Neural cell (in vitro differentiated cells): Measurements from ENCODE around the gene ZFX.

ENCODE experiments used
- EP300 ChIP-seq: fragments of 450-650 bp; conservative IDR thresholded peaks from 2 replicates; pipeline ENCODE4 v1.6.1; 2014; ENCODE audit warnings: antibody characterized with exemption, mild to moderate bottlenecking, moderate library complexity; ENCODE audit not compliant: poor library complexity, severe bottlenecking
- EZH2 ChIP-seq: fragments of 200-600, 300-800 bp; shearing (Covaris generic), sonication (generic); IDR thresholded peaks from 2 replicates; pipeline ENCODE4 v1.6.1; 2014; ENCODE audit warnings: antibody characterized with exemption, low read length, borderline replicate concordance, mild to moderate bottlenecking; ENCODE audit not compliant: insufficient read depth, poor library complexity, severe bottlenecking
- MXI1 ChIP-seq: fragments of 450-650 bp; conservative IDR thresholded peaks from 2 replicates; pipeline ENCODE4 v1.6.1; 2014; ENCODE audit warnings: antibody characterized with exemption, mild to moderate bottlenecking; ENCODE audit not compliant: poor library complexity, severe bottlenecking
- RAD21 ChIP-seq: fragments of 450-650 bp; conservative IDR thresholded peaks from 2 replicates; pipeline ENCODE4 v1.6.1; 2014; ENCODE audit warnings: antibody characterized with exemption, mild to moderate bottlenecking, moderate library complexity
- SMC3 ChIP-seq: fragments of 450-650 bp; conservative IDR thresholded peaks from 2 replicates; pipeline ENCODE4 v1.6.1; 2014; ENCODE audit warnings: antibody characterized with exemption, mild to moderate bottlenecking, moderate library complexity; ENCODE audit not compliant: poor library complexity
- TAF1 ChIP-seq: IDR thresholded peaks from 2 replicates; pipeline ENCODE4 v1.6.1; 2012; ENCODE audit warnings: low read depth
- TF ChIP-seq, protein P1 (sequence below): fragments of 450-650 bp; IDR thresholded peaks from 2 replicates; pipeline ENCODE4 v1.5.1; 2014; ENCODE audit warnings: antibody characterized with exemption, mild to moderate bottlenecking, moderate library complexity; ENCODE audit not compliant: poor library complexity, severe bottlenecking

DNA sequence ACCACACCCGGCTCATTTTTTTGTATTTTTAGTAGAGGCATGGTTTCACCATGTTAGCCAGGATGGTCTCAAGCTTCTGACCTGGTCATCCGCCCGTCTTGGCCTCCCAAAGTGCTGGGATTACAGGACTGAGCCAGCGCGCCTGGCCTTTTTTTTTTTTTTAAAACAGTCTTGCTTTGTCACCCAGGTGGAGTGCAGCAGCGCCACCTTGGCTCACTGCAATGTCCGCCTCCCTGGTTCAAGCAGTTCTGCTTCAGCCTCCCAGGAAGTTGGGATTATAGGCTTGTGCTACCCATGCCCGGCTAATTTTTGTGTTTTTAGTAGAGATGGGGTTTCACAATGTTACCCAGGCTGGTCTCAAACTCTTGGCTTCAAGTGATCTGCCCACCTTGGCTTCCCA lies 28.9 kb downstream of the ZFX start:
- TF ChIP-seq, protein P1, sequence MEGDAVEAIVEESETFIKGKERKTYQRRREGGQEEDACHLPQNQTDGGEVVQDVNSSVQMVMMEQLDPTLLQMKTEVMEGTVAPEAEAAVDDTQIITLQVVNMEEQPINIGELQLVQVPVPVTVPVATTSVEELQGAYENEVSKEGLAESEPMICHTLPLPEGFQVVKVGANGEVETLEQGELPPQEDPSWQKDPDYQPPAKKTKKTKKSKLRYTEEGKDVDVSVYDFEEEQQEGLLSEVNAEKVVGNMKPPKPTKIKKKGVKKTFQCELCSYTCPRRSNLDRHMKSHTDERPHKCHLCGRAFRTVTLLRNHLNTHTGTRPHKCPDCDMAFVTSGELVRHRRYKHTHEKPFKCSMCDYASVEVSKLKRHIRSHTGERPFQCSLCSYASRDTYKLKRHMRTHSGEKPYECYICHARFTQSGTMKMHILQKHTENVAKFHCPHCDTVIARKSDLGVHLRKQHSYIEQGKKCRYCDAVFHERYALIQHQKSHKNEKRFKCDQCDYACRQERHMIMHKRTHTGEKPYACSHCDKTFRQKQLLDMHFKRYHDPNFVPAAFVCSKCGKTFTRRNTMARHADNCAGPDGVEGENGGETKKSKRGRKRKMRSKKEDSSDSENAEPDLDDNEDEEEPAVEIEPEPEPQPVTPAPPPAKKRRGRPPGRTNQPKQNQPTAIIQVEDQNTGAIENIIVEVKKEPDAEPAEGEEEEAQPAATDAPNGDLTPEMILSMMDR, result no peak
- TF ChIP-seq MXI1, result no peak
- no peak for TF ChIP-seq TAF1
- no peak for TF ChIP-seq EP300
- TF ChIP-seq SMC3, result no peak
- no peak for TF ChIP-seq RAD21
- no peak for TF ChIP-seq EZH2
